HUES64 (cell line): Measurements from ENCODE around the gene C12orf54. TPM values are rescaled to one million over a fixed set of nuclear protein-coding genes. Genes with fewer than 3 reads are reported as not detected.
"Not testable (repeated sequence)": the region's sequence is repeated elsewhere in the genome, so short reads cannot be mapped to it uniquely, and the experiment has no call there.

ENCODE experiments used
- H3K27ac ChIP-seq: 2 replicates; pipeline ENCODE4 v1.7.0; 2013; ENCODE audit warnings: low read depth, low read length, inconsistent platforms
- H3K27me3 ChIP-seq: 2 replicates; pipeline ENCODE4 v1.6.1; 2013; ENCODE audit warnings: mild to moderate bottlenecking, low read length; ENCODE audit not compliant: insufficient read depth
- H3K36me3 ChIP-seq: 2 replicates; pipeline ENCODE4 v1.6.1; 2013; ENCODE audit warnings: mild to moderate bottlenecking, low read length; ENCODE audit not compliant: insufficient read depth
- H3K4me1 ChIP-seq: 2 replicates; pipeline ENCODE4 v1.6.1; 2013; ENCODE audit warnings: mild to moderate bottlenecking, low read length, moderate library complexity; ENCODE audit not compliant: insufficient read depth
- H3K4me3 ChIP-seq: 2 replicates; pipeline ENCODE4 v1.5.1; 2013; ENCODE audit warnings: mild to moderate bottlenecking, low read length, moderate library complexity
- H3K9ac ChIP-seq: 2 replicates; pipeline ENCODE4 v1.6.1; 2013; ENCODE audit warnings: mild to moderate bottlenecking, low read depth, low read length
- H3K9me3 ChIP-seq: 2 replicates; pipeline ENCODE4 v1.6.1; 2013; ENCODE audit warnings: low read depth, low read length; ENCODE audit not compliant: insufficient read depth
- WGBS: fragments of 150-250, 120-280 bp; methylation state at CpG from one replicate; pipeline ENCODE4 v1.1.7; 2013; ENCODE audit warnings: missing lambda C conversion rate; 5-methylcytosine and 5-hydroxymethylcytosine counted together
- polyA plus RNA-seq, 2 experiments: library from polyadenylated mRNA; stranded (reverse); fragments of 50-300 nt; gene quantifications; one replicate each; pipeline ENCODE4 v1.2.3, GENCODE V29; 2013

Gene C12orf54
- not detected for polyA plus RNA-seq (2013, experiment 1 of 2)
- polyA plus RNA-seq (2013, experiment 2 of 2), result not detected

DNA sequence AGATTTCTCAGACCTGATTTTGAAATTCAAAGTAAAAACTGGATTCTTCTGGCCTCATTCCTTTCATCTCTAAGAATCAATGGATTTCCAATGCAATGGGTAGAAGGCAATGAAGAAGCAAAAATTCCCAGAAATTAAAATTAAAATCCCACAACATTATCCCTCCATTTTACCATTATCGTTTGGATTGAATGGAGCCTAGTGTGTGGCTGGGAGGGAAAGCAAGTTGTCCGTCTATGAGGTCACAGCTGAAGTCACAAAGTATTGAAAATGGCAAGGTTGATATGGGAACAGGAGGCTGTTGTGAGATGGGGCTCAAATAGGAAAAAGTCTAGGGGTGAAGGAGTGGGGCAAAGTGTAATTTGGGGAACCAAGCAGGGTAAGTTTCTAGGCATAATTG is at the start of gene C12orf54:
TSS of gene C12orf54 (plus strand) at position 301 of the 400 bp plus-strand sequence. CDS start 799 bp downstream, outside the sequence.
- WGBS, result 95% methylated on average over 2 of the region's 2 CpGs
- no peaks in the 10 kb centered on the region for H3K36me3 ChIP-seq
- no peak within 1 kb of the TSS for H3K27ac ChIP-seq
- H3K27me3 ChIP-seq, result no peaks in the 10 kb centered on the region; the same call in 1 of the 2 replicates
- H3K9ac ChIP-seq, result no peak within 1 kb of the TSS
- H3K9me3 ChIP-seq, result 0 out of 2 replicates have a peak, but pooled peaks cover 4% of the 10 kb centered on the region
- no peaks in the 10 kb centered on the region for H3K4me1 ChIP-seq
- no peak within 1 kb of the TSS for H3K4me3 ChIP-seq

GRCh38 chr12:48434016-48434415 is 48.3 kb upstream of the C12orf54 start:
- not testable (repeated sequence) for H3K9ac ChIP-seq, H3K27me3 ChIP-seq, H3K36me3 ChIP-seq, H3K4me3 ChIP-seq, H3K27ac ChIP-seq, H3K4me1 ChIP-seq
- 95% methylated on average over 10 of the region's 10 CpGs for WGBS
- peaks cover 24% of the 10 kb centered on the region; the same call in 1 of the 2 replicates for H3K9me3 ChIP-seq

GRCh38 chr12:48441069-48441468 is 41.2 kb upstream of the C12orf54 start:
- Histone ChIP-seq H3K27me3 (no peaks in the 10 kb centered on the region), H3K27ac (no peak overlapping the region), H3K9ac (no peak overlapping the region), H3K36me3 (no peaks in the 10 kb centered on the region), H3K9me3 (no peaks in the 10 kb centered on the region), H3K4me1 (peaks cover 3% of the 10 kb centered on the region; the same call in 1 of the 2 replicates), H3K4me3 (no peak overlapping the region)
- 79% methylated on average over 6 of the region's 7 CpGs for WGBS

GRCh38 chr12:48442179-48442847 is 40.0 kb upstream of the C12orf54 start:
- Histone ChIP-seq H3K36me3 (no peaks in the 10 kb centered on the region), H3K27me3 (no peaks in the 10 kb centered on the region), H3K9me3 (no peaks in the 10 kb centered on the region), H3K4me3 (no peak overlapping the region), H3K4me1 (peaks cover 12% of the 10 kb centered on the region), H3K9ac (no peak overlapping the region), H3K27ac (no peak overlapping the region)
- WGBS, result 87% methylated on average over 3 of the region's 3 CpGs

- H3K36me3 ChIP-seq, result no peaks in the 10 kb centered on the region
- H3K9me3 ChIP-seq, result 0 out of 2 replicates have a peak, but pooled peaks cover 4% of the 10 kb centered on the region
- no peak overlapping the region for H3K9ac ChIP-seq
- WGBS, result 45% methylated on average over 2 of the region's 3 CpGs
- no peak overlapping the region for H3K27ac ChIP-seq
- no peak overlapping the region for H3K4me3 ChIP-seq
- peaks cover 20% of the 10 kb centered on the region for H3K4me1 ChIP-seq
- H3K27me3 ChIP-seq, result no peaks in the 10 kb centered on the region
Measured at GRCh38 chr12:48445538-48445937, 36.8 kb upstream of the C12orf54 start.

GRCh38 chr12:48446161-48446776 is 36.0 kb upstream of the C12orf54 start:
- H3K27ac ChIP-seq, result no peak overlapping the region
- H3K4me3 ChIP-seq, result no peak overlapping the region
- no peaks in the 10 kb centered on the region for H3K27me3 ChIP-seq
- H3K9me3 ChIP-seq, result 0 out of 2 replicates have a peak, but pooled peaks cover 4% of the 10 kb centered on the region
- no peaks in the 10 kb centered on the region for H3K36me3 ChIP-seq
- no peak overlapping the region for H3K9ac ChIP-seq
- H3K4me1 ChIP-seq, result peaks cover 20% of the 10 kb centered on the region
- 46% methylated on average over 4 of the region's 4 CpGs for WGBS

DNA sequence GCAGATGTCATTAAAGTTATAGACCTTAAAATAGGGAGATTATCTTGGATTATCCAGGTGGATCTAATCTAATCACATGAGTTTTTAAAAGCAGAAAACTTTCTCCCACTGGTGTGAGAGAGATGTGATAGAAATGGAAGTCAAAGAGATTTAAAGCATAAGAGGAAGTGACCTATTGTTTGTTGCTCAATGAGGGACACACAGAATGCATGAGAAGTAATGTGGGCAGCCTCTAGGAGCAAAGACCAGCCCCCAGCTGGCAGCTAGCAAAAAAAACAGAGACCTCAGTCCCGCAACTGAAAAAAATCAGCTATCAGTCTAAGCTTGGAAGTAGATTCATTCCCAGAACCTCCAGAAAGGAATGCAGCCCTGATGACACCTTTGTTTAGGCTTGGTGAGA is 34.5 kb upstream of the C12orf54 start:
- 63% methylated on average over 1 of the region's 1 CpG for WGBS
- Histone ChIP-seq H3K27ac (no peak overlapping the region), H3K4me3 (no peak overlapping the region), H3K9me3 (0 out of 2 replicates have a peak, but pooled peaks cover 4% of the 10 kb centered on the region), H3K27me3 (no peaks in the 10 kb centered on the region), H3K36me3 (no peaks in the 10 kb centered on the region), H3K9ac (no peak overlapping the region), H3K4me1 (peaks cover 20% of the 10 kb centered on the region)

GRCh38 chr12:48451372-48451771 is 30.9 kb upstream of the C12orf54 start:
- no peaks in the 10 kb centered on the region for H3K36me3 ChIP-seq
- WGBS, result no CpG with 5 or more reads among the region's 1 CpG

GRCh38 chr12:48452961-48453360 is 29.3 kb upstream of the C12orf54 start:
- not testable (repeated sequence) for H3K4me1 ChIP-seq, H3K27ac ChIP-seq, H3K36me3 ChIP-seq, H3K27me3 ChIP-seq, H3K9ac ChIP-seq, H3K9me3 ChIP-seq, H3K4me3 ChIP-seq
- 98% methylated on average over 2 of the region's 2 CpGs for WGBS

More at GRCh38 chr12:48451372-48451771, 30.9 kb upstream of the C12orf54 start:
- Histone ChIP-seq H3K27ac (no peak overlapping the region), H3K9ac (no peak overlapping the region), H3K4me3 (no peak overlapping the region), H3K4me1 (peaks cover 14% of the 10 kb centered on the region), H3K27me3 (no peaks in the 10 kb centered on the region; the same call in 1 of the 2 replicates), H3K9me3 (0 out of 2 replicates have a peak, but pooled peaks cover 4% of the 10 kb centered on the region)

GRCh38 chr12:48454667-48455066 is 27.6 kb upstream of the C12orf54 start:
- Histone ChIP-seq H3K4me3 (no peak overlapping the region), H3K4me1 (no peaks in the 10 kb centered on the region)
- 83% methylated on average over 1 of the region's 1 CpG for WGBS

DNA sequence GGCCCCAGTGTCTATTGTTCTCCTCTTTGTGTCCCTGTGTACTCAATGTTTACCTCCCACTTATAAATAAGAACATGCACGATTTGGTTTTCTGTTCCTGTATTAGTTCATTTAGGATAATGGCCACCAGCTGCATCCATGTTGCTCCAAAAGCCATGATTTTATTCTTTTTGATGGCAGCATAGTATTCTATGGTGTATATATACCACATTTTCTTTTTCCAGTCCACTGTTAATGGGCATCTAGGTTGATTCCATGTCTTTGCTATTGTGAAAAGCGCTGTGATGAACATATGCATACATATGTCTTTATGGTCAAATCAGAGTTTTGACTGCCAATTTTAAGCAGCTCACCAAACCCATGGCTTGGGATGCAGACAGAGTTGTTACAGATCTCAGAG is 27.2 kb upstream of the C12orf54 start:
- 75% methylated on average over 2 of the region's 2 CpGs for WGBS

More at GRCh38 chr12:48454667-48455066, 27.6 kb upstream of the C12orf54 start:
- Histone ChIP-seq H3K36me3 (no peaks in the 10 kb centered on the region), H3K9me3 (0 out of 2 replicates have a peak, but pooled peaks cover 3% of the 10 kb centered on the region), H3K27me3 (no peaks in the 10 kb centered on the region; the same call in 1 of the 2 replicates), H3K27ac (no peak overlapping the region), H3K9ac (no peak overlapping the region)

More for the DNA sequence above, 27.2 kb upstream of the C12orf54 start:
- Histone ChIP-seq H3K4me1 (no peaks in the 10 kb centered on the region), H3K9ac (no peak overlapping the region), H3K36me3 (no peaks in the 10 kb centered on the region), H3K27me3 (no peaks in the 10 kb centered on the region; the same call in 1 of the 2 replicates), H3K27ac (no peak overlapping the region), H3K9me3 (no peaks in the 10 kb centered on the region), H3K4me3 (no peak overlapping the region)
